ENCODE data around the gene DCLRE1A. TPM values are rescaled to one million over a fixed set of nuclear protein-coding genes. Genes with fewer than 3 reads are reported as not detected.

Gene DCLRE1A
- total RNA-seq (ENCODE audit: insufficient read depth, low replicate concordance), result 13.0 TPM

GRCh38 chr10:113854013-113854760 lies at the start of gene DCLRE1A, which contains the start of gene NHLRC2:
TSS of gene DCLRE1A (minus strand) at chr10:113854082. CDS start at chr10:113853182, 900 bp downstream.
TSS of gene NHLRC2 (plus strand) at chr10:113854661. CDS start at chr10:113854873, 212 bp downstream.
- peak; percentile 85 for DNase-seq (ENCODE audit: low spot score)

- DNase-seq (ENCODE audit: low spot score), result peak; percentile 56
Measured at GRCh38 chr10:113899952-113900598, 46.2 kb upstream of the DCLRE1A start.

DNA sequence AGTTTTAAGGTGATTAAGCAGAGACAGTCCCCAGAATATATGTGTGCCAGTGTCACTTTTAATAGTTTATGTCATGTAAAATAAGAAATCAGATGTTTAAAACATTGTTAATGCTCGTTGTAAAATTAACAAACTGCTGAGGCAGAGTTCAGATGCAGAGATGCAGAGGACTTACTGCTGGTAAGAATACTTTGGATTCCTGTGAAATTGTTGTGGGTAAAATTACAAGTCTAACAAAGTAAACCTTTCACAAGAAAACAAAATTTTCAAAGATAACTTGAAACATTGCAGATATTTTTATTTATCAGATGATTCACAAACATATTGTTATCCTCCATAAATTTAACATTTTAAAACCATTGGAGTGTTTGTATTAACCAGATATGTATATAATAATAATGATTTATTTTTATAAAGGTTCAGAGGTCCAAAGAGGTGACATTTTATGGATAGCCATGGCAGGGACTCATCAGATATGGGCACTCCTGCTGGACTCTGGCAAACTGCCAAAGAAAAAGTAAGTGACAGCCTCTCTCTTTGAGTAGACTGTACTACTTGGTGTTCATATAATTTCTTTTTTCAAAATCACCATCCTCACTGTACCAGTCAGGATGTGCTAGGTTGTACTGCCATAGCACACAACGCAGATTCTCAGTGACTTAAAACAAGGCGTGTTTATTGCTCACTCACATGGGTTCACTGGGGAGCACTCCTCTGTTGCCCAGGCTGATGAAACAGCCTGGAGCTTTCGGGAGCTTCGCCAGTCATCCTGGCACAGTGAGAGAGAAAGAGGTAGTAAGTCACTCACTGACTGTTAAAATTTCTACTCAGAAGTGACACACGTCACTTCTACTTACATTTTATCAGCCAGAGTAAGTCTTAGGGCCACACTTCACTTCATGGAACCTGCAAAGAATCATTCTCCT lies 44.1 kb upstream of the DCLRE1A start:
- no peak for DNase-seq (ENCODE audit: low spot score)

GRCh38 chr10:113895018-113895417 lies 41.1 kb upstream of the DCLRE1A start:
- DNase-seq (ENCODE audit: low spot score), result no peak

GRCh38 chr10:113894581-113894980 lies 40.7 kb upstream of the DCLRE1A start:
- DNase-seq (ENCODE audit: low spot score), result no peak

DNA sequence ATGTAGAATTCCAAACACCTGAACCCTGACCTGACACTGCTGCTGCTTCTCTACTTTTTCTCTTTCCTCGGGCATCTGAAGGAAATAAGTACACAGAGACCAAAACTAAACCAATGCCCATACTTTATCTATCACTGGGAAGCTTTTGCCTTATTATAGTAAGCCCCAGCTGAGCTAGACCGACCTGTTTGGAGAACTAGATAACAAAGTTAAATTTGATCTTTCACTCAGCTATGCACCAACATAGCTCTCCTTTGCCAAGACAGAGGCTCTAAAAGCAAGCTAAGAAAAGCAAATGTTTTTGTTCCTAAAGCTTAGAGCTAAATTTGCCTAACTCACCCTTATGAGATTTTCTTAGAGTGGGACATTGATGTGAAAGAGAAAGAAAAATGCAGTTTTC lies 39.7 kb upstream of the DCLRE1A start:
- DNase-seq (ENCODE audit: low spot score), result peak; percentile 3

GRCh38 chr10:113891476-113891875 lies 37.6 kb upstream of the DCLRE1A start:
- no peak for DNase-seq (ENCODE audit: low spot score)

- DNase-seq (ENCODE audit: low spot score), result no peak
Measured at GRCh38 chr10:113890769-113891168, 36.9 kb upstream of the DCLRE1A start.

DNA sequence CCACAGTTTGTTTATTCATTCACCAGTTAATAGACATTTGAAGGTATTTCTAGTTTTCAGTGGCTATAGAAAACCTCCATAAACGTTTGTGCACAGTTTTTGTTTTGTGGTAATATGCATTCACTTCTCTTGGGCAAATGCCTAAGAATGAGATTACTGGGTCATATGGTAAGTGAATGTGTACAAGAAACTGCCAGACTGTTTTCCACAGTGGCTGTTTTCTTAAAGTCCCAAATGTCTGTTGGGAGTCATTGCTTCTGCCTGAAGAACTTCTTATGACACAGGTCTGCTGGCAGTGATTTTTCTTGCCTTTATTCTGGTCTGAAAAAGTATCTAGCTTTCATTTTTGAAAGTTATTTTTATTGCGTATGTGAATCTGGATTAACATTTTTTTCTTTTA lies 36.0 kb upstream of the DCLRE1A start:
- DNase-seq (ENCODE audit: low spot score), result no peak

- no peak for DNase-seq (ENCODE audit: low spot score)
Measured at GRCh38 chr10:113882240-113882639, 28.4 kb upstream of the DCLRE1A start.

DNA sequence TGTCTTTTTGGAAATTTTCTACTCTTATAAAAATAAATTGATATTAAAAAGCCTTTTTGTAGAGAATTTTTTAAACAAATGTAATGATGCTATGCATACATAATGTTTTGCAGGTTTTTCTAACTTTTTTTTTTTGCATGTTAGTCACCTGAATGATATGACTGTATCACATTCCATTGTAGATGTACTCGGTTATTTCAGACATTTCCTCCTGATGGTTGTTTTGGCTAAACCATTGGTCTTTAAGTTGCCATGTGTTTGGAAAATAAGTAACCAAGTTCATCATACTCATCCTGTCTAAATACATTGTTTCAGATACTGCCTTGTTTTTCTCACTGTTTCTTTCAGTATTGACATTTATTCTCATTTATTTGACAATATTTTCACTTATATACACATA lies 26.4 kb upstream of the DCLRE1A start:
- no peak for DNase-seq (ENCODE audit: low spot score)

- no peak for DNase-seq (ENCODE audit: low spot score)
Measured at GRCh38 chr10:113879691-113880090, 25.8 kb upstream of the DCLRE1A start.

DNA sequence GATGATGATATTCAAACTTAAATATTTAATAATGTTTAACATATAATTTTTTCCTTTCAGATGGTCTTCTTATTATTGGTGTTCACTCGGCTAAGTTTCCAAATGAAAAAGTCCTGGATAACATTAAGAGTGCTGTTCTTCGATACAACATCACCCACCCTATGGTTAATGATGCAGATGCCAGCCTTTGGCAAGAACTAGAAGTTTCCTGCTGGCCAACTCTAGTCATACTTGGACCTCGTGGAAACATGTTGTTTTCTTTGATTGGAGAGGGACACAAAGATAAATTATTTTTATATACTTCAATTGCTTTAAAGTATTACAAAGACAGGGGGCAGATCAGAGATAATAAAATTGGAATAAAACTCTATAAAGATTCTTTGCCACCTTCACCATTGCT lies 22.6 kb upstream of the DCLRE1A start:
- DNase-seq (ENCODE audit: low spot score), result no peak

DNA sequence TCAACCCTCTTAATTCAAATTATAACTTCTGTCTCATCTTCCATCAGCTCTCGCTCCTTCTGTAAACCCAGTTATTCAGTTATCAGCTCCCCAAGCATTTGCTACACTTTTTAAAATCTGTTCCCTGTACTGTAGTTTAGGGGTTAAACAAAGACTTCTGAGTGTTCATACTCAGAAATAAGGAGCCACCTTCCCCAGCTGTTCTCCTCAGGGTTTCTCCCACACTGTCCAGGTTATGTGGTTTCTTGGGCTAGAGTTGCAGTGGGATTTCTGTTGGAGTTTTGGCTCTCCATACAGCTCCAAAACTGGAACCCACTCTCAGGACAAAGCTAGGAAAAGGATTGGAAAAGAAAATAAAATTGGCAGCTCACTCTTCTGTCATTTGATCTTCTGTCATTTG lies 21.3 kb upstream of the DCLRE1A start:
- DNase-seq (ENCODE audit: low spot score), result no peak

DNA sequence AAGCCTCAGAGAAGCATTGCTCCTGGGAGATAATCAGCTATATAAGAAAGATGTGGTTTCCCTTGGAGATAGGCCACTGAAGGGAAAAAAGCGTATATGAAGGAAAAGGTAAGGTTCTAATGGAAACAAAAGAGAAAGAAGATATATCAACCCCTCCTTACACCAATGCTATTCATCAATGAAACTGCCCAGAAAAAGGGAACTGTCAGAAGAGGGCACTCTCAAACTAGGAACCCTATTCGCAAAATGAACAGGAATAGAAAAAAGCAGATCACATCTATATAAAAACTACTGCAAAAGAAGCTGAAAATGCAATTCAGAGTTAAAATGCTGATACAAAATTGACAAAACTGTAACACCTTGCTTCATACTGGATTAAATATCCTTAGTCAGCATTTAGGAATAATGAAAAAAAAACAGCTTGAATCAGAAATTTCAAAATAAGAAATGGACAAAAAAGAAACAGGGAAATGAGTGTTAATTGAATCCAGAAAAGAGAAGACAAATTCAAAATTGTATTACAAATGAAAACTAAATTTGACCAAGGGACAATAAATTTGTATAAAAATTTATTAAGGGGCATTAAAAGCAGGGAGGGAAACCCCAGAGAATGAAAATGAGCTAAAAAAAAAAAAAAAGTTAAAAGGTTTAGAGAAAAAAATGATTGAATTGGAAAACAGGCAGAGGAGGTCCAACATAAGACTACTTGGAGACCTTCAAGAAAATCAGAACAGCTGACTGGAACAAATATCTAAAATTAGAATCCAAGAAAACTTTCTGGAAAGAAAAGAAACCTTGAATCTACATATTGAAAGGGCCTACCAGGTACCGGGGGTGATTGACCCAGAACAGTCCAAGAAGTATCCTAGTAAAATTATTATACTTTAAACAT lies 18.5 kb upstream of the DCLRE1A start:
- no peak for DNase-seq (ENCODE audit: low spot score)

DNA sequence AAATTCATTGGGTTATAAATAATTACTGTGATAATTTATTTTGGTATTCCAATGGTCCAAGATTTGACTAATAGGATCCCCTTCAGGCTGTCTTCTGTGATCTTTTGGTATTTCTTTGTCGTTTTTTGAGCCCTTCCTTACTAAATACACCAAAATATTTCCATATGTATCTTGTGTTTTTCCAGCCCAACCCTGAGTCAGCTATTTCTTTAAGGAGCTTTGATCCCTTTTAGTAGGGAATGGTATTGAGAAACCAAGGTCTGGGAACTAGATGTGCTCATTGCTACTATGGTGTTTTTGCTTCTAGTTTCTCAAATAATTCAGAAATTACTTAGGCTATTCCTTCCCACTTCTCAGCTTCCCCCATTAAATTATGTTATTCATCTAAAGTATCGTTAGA lies 15.9 kb upstream of the DCLRE1A start:
- no peak for DNase-seq (ENCODE audit: low spot score)

DNA sequence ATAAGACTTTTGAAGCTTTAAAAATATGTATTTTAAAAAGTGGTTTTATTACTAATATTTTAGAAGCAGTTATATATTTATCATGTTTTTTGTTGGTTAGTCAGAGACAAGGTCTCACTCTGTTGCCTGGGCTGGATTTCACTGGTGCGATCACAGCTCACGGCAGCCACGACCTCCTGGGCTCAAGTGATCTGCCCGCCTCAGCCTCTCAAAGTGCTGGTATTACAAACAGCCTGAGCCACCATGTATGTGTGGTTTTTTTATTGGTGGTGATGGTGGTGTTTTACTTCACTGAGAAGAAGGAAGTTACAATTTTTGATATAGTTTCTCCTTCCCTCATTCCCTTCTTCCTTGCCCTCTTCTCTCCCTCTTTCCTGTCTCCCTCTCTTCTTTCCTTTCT lies 14.0 kb upstream of the DCLRE1A start:
- no peak for DNase-seq (ENCODE audit: low spot score)

GRCh38 chr10:113866551-113867394 lies 12.9 kb upstream of the DCLRE1A start:
- no peak for DNase-seq (ENCODE audit: low spot score)

GRCh38 chr10:113865901-113866300 lies 12.0 kb upstream of the DCLRE1A start:
- DNase-seq (ENCODE audit: low spot score), result no peak

- DNase-seq (ENCODE audit: low spot score), result no peak
Measured at GRCh38 chr10:113859261-113859660, 5.4 kb upstream of the DCLRE1A start.

All from umbilical cord (tissue), 2 donors.